ENCODE results near the gene NSUN5. TPM values are rescaled to one million over a fixed set of nuclear protein-coding genes. Genes with fewer than 3 reads are reported as not detected.

NSUN5 gene
- total and polyA plus RNA-seq, 2 experiments from 2014 or later: 21.1 to 25.5 TPM

- no peak for DNase-seq
- H3K9me2 ChIP-seq (ENCODE audit: insufficient read depth): no peaks in the 10 kb centered on the region
- no peaks in the 10 kb centered on the region for H4K20me1 ChIP-seq (ENCODE audit: insufficient read depth)
- H3F3A ChIP-seq (ENCODE audit: insufficient read depth): no peaks in the 10 kb centered on the region
- WGBS, 2 experiments (ENCODE audit: low coverage in 1 of 2, low lambda C conversion rate in 2 of 2, missing lambda C conversion rate in 2 of 2): 32 to 38% methylated on average over 6 of the region's 6 CpGs
- in situ Hi-C loops (cut with MboI): no loop called here
- H3K36me3 ChIP-seq (ENCODE audit: low read depth): no peaks in the 10 kb centered on the region
- no peak overlapping the region for H3K4me2 ChIP-seq (ENCODE audit: unreplicated experiment)
- H3K79me2 ChIP-seq (ENCODE audit: insufficient read depth): no peaks in the 10 kb centered on the region
- H3K9me3 ChIP-seq (ENCODE audit: low read depth): no peaks in the 10 kb centered on the region
- H3K4me3 ChIP-seq: no peak overlapping the region
- H3K27ac ChIP-seq: no peak overlapping the region
- no peaks in the 10 kb centered on the region for H3K4me1 ChIP-seq (ENCODE audit: insufficient read depth)
- H3K9ac ChIP-seq: no peak overlapping the region
- no peak overlapping the region for H2AFZ ChIP-seq
- H3K27me3 ChIP-seq (replicated peaks; ENCODE audit: insufficient read depth): peaks cover 26% of the 10 kb centered on the region
- TF ChIP-seq EZH2 (IDR thresholded peaks at IDR 0.05; ENCODE audit: insufficient read depth, poor library complexity, severe bottlenecking) (no peak), EZH2phosphoT487 (IDR thresholded peaks at IDR 0.05; ENCODE audit: insufficient read depth, low read depth) (no peak)
Measured at GRCh38 chr7:73353243-73353642, 44.6 kb upstream of the NSUN5 start.

GRCh38 chr7:73352784-73353183 lies 44.2 kb upstream of the NSUN5 start:
- H3K4me2 ChIP-seq (ENCODE audit: unreplicated experiment): no peak overlapping the region
- no peaks in the 10 kb centered on the region for H3K9me2 ChIP-seq (ENCODE audit: insufficient read depth)
- no peaks in the 10 kb centered on the region for H3K4me1 ChIP-seq (ENCODE audit: insufficient read depth)
- no peaks in the 10 kb centered on the region for H3F3A ChIP-seq (ENCODE audit: insufficient read depth)
- no peak overlapping the region for H3K4me3 ChIP-seq
- WGBS, 2 experiments (ENCODE audit: low coverage in 1 of 2, low lambda C conversion rate in 2 of 2, missing lambda C conversion rate in 2 of 2): 65 to 70% methylated on average over 3 of the region's 3 CpGs
- H3K27ac ChIP-seq: no peak overlapping the region
- H3K9ac ChIP-seq: no peak overlapping the region
- no peaks in the 10 kb centered on the region for H4K20me1 ChIP-seq (ENCODE audit: insufficient read depth)
- in situ Hi-C loops (cut with MboI): no loop called here
- H3K27me3 ChIP-seq (replicated peaks; ENCODE audit: insufficient read depth): peaks cover 31% of the 10 kb centered on the region
- TF ChIP-seq EZH2 (IDR thresholded peaks at IDR 0.05; ENCODE audit: insufficient read depth, poor library complexity, severe bottlenecking) (no peak), EZH2phosphoT487 (IDR thresholded peaks at IDR 0.05; ENCODE audit: insufficient read depth, low read depth) (no peak)
- no peak for DNase-seq
- H3K36me3 ChIP-seq (ENCODE audit: low read depth): no peaks in the 10 kb centered on the region
- no peaks in the 10 kb centered on the region for H3K9me3 ChIP-seq (ENCODE audit: low read depth)
- H3K79me2 ChIP-seq (ENCODE audit: insufficient read depth): no peaks in the 10 kb centered on the region
- no peak overlapping the region for H2AFZ ChIP-seq

GRCh38 chr7:73351447-73352167 lies 43.0 kb upstream of the NSUN5 start:
- H3K36me3 ChIP-seq (ENCODE audit: low read depth): no peaks in the 10 kb centered on the region
- no peaks in the 10 kb centered on the region for H3K4me1 ChIP-seq (ENCODE audit: insufficient read depth)
- TF ChIP-seq EZH2 (IDR thresholded peaks at IDR 0.05; ENCODE audit: insufficient read depth, poor library complexity, severe bottlenecking): no peak
- no peak for TF ChIP-seq EZH2phosphoT487 (IDR thresholded peaks at IDR 0.05; ENCODE audit: insufficient read depth, low read depth)
- H3K79me2 ChIP-seq (ENCODE audit: insufficient read depth): no peaks in the 10 kb centered on the region
- 20 to 24% methylated on average over 6 of the region's 6 CpGs for WGBS, 2 experiments (ENCODE audit: low coverage in 1 of 2, low lambda C conversion rate in 2 of 2, missing lambda C conversion rate in 2 of 2)
- in situ Hi-C loops (cut with MboI): no loop called here
- no peaks in the 10 kb centered on the region for H4K20me1 ChIP-seq (ENCODE audit: insufficient read depth)
- no peaks in the 10 kb centered on the region for H3F3A ChIP-seq (ENCODE audit: insufficient read depth)
- H3K4me2 ChIP-seq (ENCODE audit: unreplicated experiment): no peak overlapping the region
- no peak overlapping the region for H2AFZ ChIP-seq
- DNase-seq: no peak
- no peak overlapping the region for H3K27ac ChIP-seq
- H3K9ac ChIP-seq: no peak overlapping the region
- H3K27me3 ChIP-seq (replicated peaks; ENCODE audit: insufficient read depth): peaks cover 36% of the 10 kb centered on the region
- no peaks in the 10 kb centered on the region for H3K9me3 ChIP-seq (ENCODE audit: low read depth)
- no peaks in the 10 kb centered on the region for H3K9me2 ChIP-seq (ENCODE audit: insufficient read depth)
- H3K4me3 ChIP-seq: no peak overlapping the region

- H2AFZ ChIP-seq: no peak overlapping the region
- H3F3A ChIP-seq (ENCODE audit: insufficient read depth): no peaks in the 10 kb centered on the region
- WGBS, 2 experiments (ENCODE audit: low coverage in 1 of 2, low lambda C conversion rate in 2 of 2, missing lambda C conversion rate in 2 of 2): 50 to 65% methylated on average over 12 of the region's 12 CpGs
- H3K4me1 ChIP-seq (ENCODE audit: insufficient read depth): no peaks in the 10 kb centered on the region
- no peak for DNase-seq
- no peak for TF ChIP-seq EZH2 (IDR thresholded peaks at IDR 0.05; ENCODE audit: insufficient read depth, poor library complexity, severe bottlenecking)
- TF ChIP-seq EZH2phosphoT487 (IDR thresholded peaks at IDR 0.05; ENCODE audit: insufficient read depth, low read depth): no peak
- no peak overlapping the region for H3K27ac ChIP-seq
- no peak overlapping the region for H3K4me2 ChIP-seq (ENCODE audit: unreplicated experiment)
- H3K4me3 ChIP-seq: no peak overlapping the region
- peaks cover 35% of the 10 kb centered on the region for H3K27me3 ChIP-seq (replicated peaks; ENCODE audit: insufficient read depth)
- H3K9me2 ChIP-seq (ENCODE audit: insufficient read depth): no peaks in the 10 kb centered on the region
- no peak overlapping the region for H3K9ac ChIP-seq
- no peaks in the 10 kb centered on the region for H3K9me3 ChIP-seq (ENCODE audit: low read depth)
- H3K79me2 ChIP-seq (ENCODE audit: insufficient read depth): no peaks in the 10 kb centered on the region
- no peaks in the 10 kb centered on the region for H4K20me1 ChIP-seq (ENCODE audit: insufficient read depth)
- no peaks in the 10 kb centered on the region for H3K36me3 ChIP-seq (ENCODE audit: low read depth)
- in situ Hi-C loops (cut with MboI): no loop called here
Measured at GRCh38 chr7:73350306-73351068, 41.9 kb upstream of the NSUN5 start.

Data from GM23248 (cell line).